Heart left ventricle (tissue), 16 donors: ENCODE measurements around the gene HHIP. TPM values are rescaled to one million over a fixed set of nuclear protein-coding genes. Genes with fewer than 3 reads are reported as not detected.

Source experiments
- ATAC-seq, 4 donors: fragments of 200-7000 bp; cut with Tn5 transposase; one replicate each; pipeline ENCODE4 v1.9.1; 2020 to 2022; ENCODE audit warnings: moderate library complexity in 4 of 4, mild to moderate bottlenecking in 3 of 4, moderate number of reproducible peaks in 1 of 4
- DNase-seq, 5 donors: peaks; one replicate each; pipeline ENCODE4 v3.0.0-alpha.2; 2020
- H3K27ac ChIP-seq, 12 donors: fragments of 200-600 bp; sonication (generic) in 4 of 12; one replicate each; pipeline versions ENCODE4 v1.5.0 to v1.8.0; 2016 to 2022; ENCODE audit warnings: mild to moderate bottlenecking in 2 of 12
- H3K27me3 ChIP-seq, 9 donors: fragments of 200-600 bp; sonication (generic) in 2 of 9; one replicate each; pipeline versions ENCODE4 v1.5.1 to v1.8.0; 2016 to 2022; ENCODE audit warnings: mild to moderate bottlenecking in 3 of 9
- H3K36me3 ChIP-seq, 9 donors: fragments of 200-600 bp; sonication (generic) in 2 of 9; one replicate each; pipeline versions ENCODE4 v1.5.0 to v1.8.0; 2018 to 2022; ENCODE audit warnings: mild to moderate bottlenecking in 2 of 9
- H3K4me1 ChIP-seq, 12 donors: fragments of 200-600 bp; sonication (generic) in 4 of 12; one replicate each; pipeline versions ENCODE4 v1.5.0 to v1.8.0; 2016 to 2022; ENCODE audit warnings: mild to moderate bottlenecking in 3 of 12
- H3K4me3 ChIP-seq, 12 donors: fragments of 200-600 bp; sonication (generic) in 4 of 12; one replicate each; pipeline versions ENCODE4 v1.5.0 to v1.8.0; 2017 to 2022; ENCODE audit warnings: mild to moderate bottlenecking in 9 of 12, moderate library complexity in 4 of 12
- H3K9me3 ChIP-seq, 12 donors: fragments of 200-600 bp; sonication (generic) in 4 of 12; one replicate each; pipeline versions ENCODE4 v1.5.0 to v1.8.0; 2016 to 2022; ENCODE audit warnings: mild to moderate bottlenecking in 1 of 12
- CTCF ChIP-seq, 12 donors: fragments of 200-600 bp; sonication (generic) in 4 of 12; IDR thresholded peaks; one replicate each; pipeline versions ENCODE4 v1.5.0 to v1.8.0; 2018 to 2022; ENCODE audit warnings: antibody characterized with exemption in 12 of 12, mild to moderate bottlenecking in 5 of 12
- POLR2A ChIP-seq, 2 donors: fragments of 450-650 bp; IDR thresholded peaks; one replicate each; pipeline ENCODE4 v1.6.1; 2017; ENCODE audit warnings: antibody characterized with exemption in 2 of 2, mild to moderate bottlenecking in 2 of 2, moderate library complexity in 2 of 2
- WGBS, 4 donors: extraction: QIAGEN DNeasy Blood & Tissue Kit in 2 of 4; methylation state at CpG; one replicate each; pipeline versions ENCODE4 v1.1.5 to v1.1.7; 2013 to 2018; 5-methylcytosine and 5-hydroxymethylcytosine counted together
- intact Hi-C, 10 donors: fragments of 100-400 bp; cut with DNase I; formaldehyde crosslinking; loops; one replicate each; pipeline versions ENCODE4 v1.11.1 to v1.14.2; 2022
- polyA plus RNA-seq, 2 donors: library from polyadenylated mRNA; stranded (reverse); fragments of 200-250 nt; gene quantifications; one replicate each; pipeline ENCODE4 v1.2.3, GENCODE V29; 2013
- total RNA-seq, 9 donors: library from RNA; depleted of rRNA in 2 of 9; stranded (reverse); fragments of >200 nt in 2 of 9; fragmentation: NEBNext Ultra II Directional in 3 of 9; extraction: Animal tissue kit (Norgen Biotek cat#: 25700) in 3 of 9; gene quantifications; one replicate each; pipeline versions ENCODE4 v1.1.0 to v1.2.4, GENCODE V29; 2016 to 2023
- donor health status: ischemic (EF 13 %, LVEDD 7.1; RV severe dilation, severe dysfunction).
- donor health status: healthy with polysubstance abuse.
- donor health status: DM: no; HTN: yes; CAD: no.
- donor health status: DM: no; HTN: no; CAD: no.
- donor health status: ischemic (EF 25% LVEDD 6.9; RV normal size, moderate dysfunction).
- donor health status: ischemic (EF 25% LVEDD 5.7; RV mildly dilated, moderate dysfunction).
- donor health status: healthy.
- donor health status: DM: yes; HTN: yes; CAD: no.
- donor health status: ischemic (EF 35%, LVEDD 5.7; RV mildly dilated, moderate dysfunction).
- donor health status: nonischemic (EF 11% LVEDD 7.7; RV severe dilation, severe dysfunction).
- donor health status: DM: yes; HTN: yes; CAD: no.
- donor health status: PGD.
- donor health status: ischemic (EF 29% LVEDD 5.4; RV normal size, mild dysfunction).
- donor health status: nonischemic (EF 23%, LVEDD 6.1; RV moderate dilation, normal function).

Gene HHIP
- total and polyA plus RNA-seq, 11 donors, result 0.04 to 3.8 (median 0.05) TPM; not detected in 6

- no peak for DNase-seq
- no peak overlapping the region for H3K4me3 ChIP-seq
- no peaks in the 10 kb centered on the region for H3K36me3 ChIP-seq
- TF ChIP-seq CTCF (IDR thresholded peaks at IDR 0.05) (no peak), POLR2A (IDR thresholded peaks at IDR 0.05) (no peak)
- no peaks in the 10 kb centered on the region for H3K9me3 ChIP-seq
- intact Hi-C loops, result no loop called here
- H3K27me3 ChIP-seq, result no peaks in the 10 kb centered on the region
- peak overlapping the region in 4 of 12 donors; percentile 8 to 36 (median 16) for H3K27ac ChIP-seq
- H3K4me1 ChIP-seq, result peaks cover 0 to 14% (median 0%) of the 10 kb centered on the region in 12 donors
- no peak for ATAC-seq
Observed at GRCh38 chr4:144710526-144710912, 64.6 kb downstream of the HHIP start.

- Histone ChIP-seq H3K27me3 (no peaks in the 10 kb centered on the region), H3K4me1 (peaks cover 0 to 14% (median 0%) of the 10 kb centered on the region in 12 donors), H3K9me3 (no peaks in the 10 kb centered on the region), H3K4me3 (no peak overlapping the region), H3K27ac (no peak overlapping the region), H3K36me3 (no peaks in the 10 kb centered on the region)
- 82 to 92% (median 89%) methylated on average over 4 of the region's 4 CpGs for WGBS, 4 donors
- intact Hi-C loops, result no loop called here
- DNase-seq (no peak), ATAC-seq (no peak)
- TF ChIP-seq POLR2A (IDR thresholded peaks at IDR 0.05) (no peak), CTCF (IDR thresholded peaks at IDR 0.05) (no peak)
Observed at GRCh38 chr4:144711700-144712456, 65.9 kb downstream of the HHIP start.

- Histone ChIP-seq H3K4me1 (peaks cover 0 to 14% (median 0%) of the 10 kb centered on the region in 12 donors), H3K4me3 (no peak overlapping the region), H3K27me3 (no peaks in the 10 kb centered on the region), H3K27ac (no peak overlapping the region), H3K9me3 (no peaks in the 10 kb centered on the region), H3K36me3 (no peaks in the 10 kb centered on the region)
- WGBS, 4 donors, result 80 to 87% (median 85%) methylated on average over 3 of the region's 3 CpGs
- no peak for ATAC-seq
- TF ChIP-seq POLR2A (IDR thresholded peaks at IDR 0.05) (no peak), CTCF (IDR thresholded peaks at IDR 0.05) (no peak)
- intact Hi-C loops, result no loop called here
- no peak for DNase-seq
Observed at GRCh38 chr4:144712775-144713174, 66.8 kb downstream of the HHIP start.

GRCh38 chr4:144714166-144714565, 68.2 kb downstream of the HHIP start:
- ATAC-seq, result no peak
- Histone ChIP-seq H3K9me3 (no peaks in the 10 kb centered on the region), H3K27me3 (no peaks in the 10 kb centered on the region), H3K4me1 (peaks cover 0 to 14% (median 0%) of the 10 kb centered on the region in 12 donors), H3K27ac (no peak overlapping the region), H3K36me3 (no peaks in the 10 kb centered on the region), H3K4me3 (no peak overlapping the region)
- TF ChIP-seq POLR2A (IDR thresholded peaks at IDR 0.05) (no peak), CTCF (IDR thresholded peaks at IDR 0.05) (no peak)
- WGBS, 4 donors, result 95 to 97% (median 96%) methylated on average over 3 of the region's 3 CpGs
- intact Hi-C loops, result no loop called here
- no peak for DNase-seq
